IMR-90 (cell line): ENCODE data around the gene CRYZL1. TPM values are rescaled to one million over a fixed set of nuclear protein-coding genes. Genes with fewer than 3 reads are reported as not detected.

Experiments
- ATAC-seq: fragments of 200-7000 bp; cut with Tn5 transposase; 2 replicates; pipeline ENCODE4 v1.9.1; 2020; ENCODE audit warnings: low read depth, mild to moderate bottlenecking, moderate library complexity
- BruUV-seq: library from RNA; stranded (reverse); fragments of 400-500 nt; replicated peaks from 2 replicates; lab custom pipeline; 2021; lab: Mats Ljungman, UMichigan
- CTCF ChIA-PET: fragments of 300-600 bp; formaldehyde crosslinking; extraction: SDS; loops from one replicate; lab custom pipeline; 2021; ENCODE audit warnings: antibody characterized with exemption; lab: Yijun Ruan, JAX
- POLR2A ChIA-PET: fragments of 300-600 bp; sonication (Branson Sonifier 250); formaldehyde crosslinking; loops from one replicate; lab custom pipeline; 2022; ENCODE audit warnings: antibody characterized with exemption; ENCODE audit not compliant: unreplicated experiment; lab: Charles Lee
- DNase-seq: peaks from one replicate; pipeline ENCODE4 v3.0.0; 2013
- H2AFZ ChIP-seq: replicated peaks from 2 replicates; pipeline ENCODE3; 2013; ENCODE audit warnings: low read length, mild to moderate bottlenecking; ENCODE audit not compliant: poor library complexity
- H2AK5ac ChIP-seq: 2 replicates; pipeline ENCODE4 v1.6.1; 2013; ENCODE audit warnings: low read depth, low read length, inconsistent platforms
- H2AK9ac ChIP-seq: replicated peaks from 2 replicates; pipeline ENCODE3; 2013; ENCODE audit warnings: mild to moderate bottlenecking, low read depth, low read length, moderate library complexity; ENCODE audit not compliant: poor library complexity
- H2BK120ac ChIP-seq: 2 replicates; pipeline ENCODE4 v1.6.1; 2013; ENCODE audit warnings: low read depth, low read length, inconsistent platforms
- H2BK15ac ChIP-seq: 3 replicates; pipeline ENCODE4 v1.6.1; 2013; ENCODE audit warnings: low read depth, low read length, inconsistent platforms
- H2BK20ac ChIP-seq: 2 replicates; pipeline ENCODE4 v1.6.1; 2013; ENCODE audit warnings: low read depth, mild to moderate bottlenecking, inconsistent platforms, low read length, moderate library complexity
- H2BK5ac ChIP-seq: 2 replicates; pipeline ENCODE4 v1.6.1; 2013; ENCODE audit warnings: mild to moderate bottlenecking, low read depth, low read length, inconsistent platforms; ENCODE audit not compliant: poor library complexity, severe bottlenecking
- H3K14ac ChIP-seq: replicated peaks from 2 replicates; pipeline ENCODE4 v1.6.1; 2013; ENCODE audit warnings: low read depth, low read length, inconsistent platforms
- H3K18ac ChIP-seq: 2 replicates; pipeline ENCODE4 v1.6.1; 2013; ENCODE audit warnings: low read depth, low read length, control low read depth
- H3K23ac ChIP-seq: 2 replicates; pipeline ENCODE4 v1.6.1; 2013; ENCODE audit warnings: low read depth, low read length, inconsistent platforms
- H3K27ac ChIP-seq: 2 replicates; pipeline ENCODE4 v1.5.1; 2013; ENCODE audit warnings: mild to moderate bottlenecking, control low read depth, low read length; ENCODE audit not compliant: insufficient read depth
- H3K27me3 ChIP-seq: 2 replicates; pipeline ENCODE4 v1.6.1; 2013; ENCODE audit warnings: low read length; ENCODE audit not compliant: control insufficient read depth, insufficient read depth
- H3K36me3 ChIP-seq: 2 replicates; pipeline ENCODE4 v1.6.1; 2013; ENCODE audit warnings: low read length, mixed read lengths; ENCODE audit not compliant: control insufficient read depth, insufficient read depth
- H3K4ac ChIP-seq: 2 replicates; pipeline ENCODE4 v1.6.1; 2013; ENCODE audit warnings: low read depth, low read length, inconsistent platforms
- H3K4me1 ChIP-seq: 2 replicates; pipeline ENCODE4 v1.6.1; 2013; ENCODE audit warnings: low read length, mixed read lengths; ENCODE audit not compliant: control insufficient read depth, insufficient read depth
- H3K4me2 ChIP-seq: 2 replicates; pipeline ENCODE4 v1.6.1; 2013; ENCODE audit warnings: low read depth, mild to moderate bottlenecking, control low read depth, low read length, moderate library complexity
- H3K4me3 ChIP-seq: 2 replicates; pipeline ENCODE4 v1.5.1; 2013; ENCODE audit warnings: low read depth, mild to moderate bottlenecking, control low read depth, low read length, moderate library complexity; ENCODE audit not compliant: insufficient read depth
- H3K56ac ChIP-seq: 2 replicates; pipeline ENCODE4 v1.6.1; 2013; ENCODE audit warnings: low read length, inconsistent platforms; ENCODE audit not compliant: insufficient read depth; ENCODE audit errors: extremely low read depth
- H3K79me1 ChIP-seq, 2 experiments: 2 replicates each; pipeline ENCODE4 v1.6.1; 2013; ENCODE audit warnings: low read length in 2 of 2, inconsistent platforms in 1 of 2, low read depth in 1 of 2
- H3K9ac ChIP-seq: 2 replicates; pipeline ENCODE4 v1.6.1; 2013; ENCODE audit warnings: low read depth, low read length, control low read depth
- H3K9me1 ChIP-seq: 2 replicates; pipeline ENCODE4 v1.6.1; 2013; ENCODE audit warnings: low read length, inconsistent platforms; ENCODE audit not compliant: insufficient read depth
- H3K9me3 ChIP-seq: 2 replicates; pipeline ENCODE4 v1.6.1; 2013; ENCODE audit warnings: low read length; ENCODE audit not compliant: control insufficient read depth, insufficient read depth
- H4K20me1 ChIP-seq: 2 replicates; pipeline ENCODE4 v1.6.1; 2013; ENCODE audit warnings: low read length, inconsistent platforms; ENCODE audit not compliant: insufficient read depth
- H4K5ac ChIP-seq: 2 replicates; pipeline ENCODE4 v1.6.1; 2013; ENCODE audit warnings: mild to moderate bottlenecking, low read depth, low read length, control low read depth
- H4K8ac ChIP-seq, 2 experiments: 2 replicates each; pipeline ENCODE4 v1.6.1; 2013; ENCODE audit warnings: low read depth in 2 of 2, low read length in 2 of 2, control low read depth in 1 of 2, inconsistent platforms in 1 of 2
- H4K91ac ChIP-seq: 2 replicates; pipeline ENCODE4 v1.6.1; 2013; ENCODE audit warnings: low read depth, low read length, inconsistent platforms; ENCODE audit not compliant: insufficient read depth
- MAZ ChIP-seq: IDR thresholded peaks from 2 replicates; pipeline ENCODE4 v1.6.1; 2012; ENCODE audit warnings: low read depth, mild to moderate bottlenecking, low read length, improper control_type of control experiment, moderate library complexity, borderline replicate concordance
- MXI1 ChIP-seq: IDR thresholded peaks from 2 replicates; pipeline ENCODE4 v1.6.1; 2012; ENCODE audit warnings: low read depth, mild to moderate bottlenecking, low read length, moderate library complexity, borderline replicate concordance
- NFE2L2 ChIP-seq: fragments of 150-350 bp; IDR thresholded peaks from 2 replicates; pipeline ENCODE4 v1.6.1; 2016; ENCODE audit warnings: low read depth, mild to moderate bottlenecking, low read length
- RAD21 ChIP-seq: IDR thresholded peaks from 2 replicates; pipeline ENCODE4 v1.6.1; 2012; ENCODE audit warnings: low read length, improper control_type of control experiment
- WGBS, 2 experiments: methylation state at CpG; one replicate each; pipeline versions ENCODE4 v1.1.5 to v1.1.7; 2013; ENCODE audit warnings: missing lambda C conversion rate in 2 of 2; ENCODE audit not compliant: insufficient read length in 1 of 2; ENCODE audit errors: extremely low coverage in 2 of 2; 5-methylcytosine and 5-hydroxymethylcytosine counted together
- dilution Hi-C: fragments of 300-500 bp; cut with HindIII; formaldehyde crosslinking; loops from one replicate; pipeline ENCODE4 v1.14.3; 2018; ENCODE audit warnings: low sequenced_read_pairs; ENCODE audit not compliant: unreplicated experiment
- in situ Hi-C: fragments of 300-500 bp; cut with MboI; formaldehyde crosslinking; loops from 3 replicates; pipeline ENCODE4 v1.14.3; 2019; ENCODE audit warnings: low sequenced_read_pairs, inconsistent platforms, mixed read lengths
- intact Hi-C: fragments of 100-400 bp; cut with micrococcal nuclease; formaldehyde crosslinking; loops from 2 replicates; pipeline ENCODE4 v1.10.0; 2022
- polyA plus RNA-seq, 3 experiments: library from polyadenylated mRNA; depleted of rRNA; stranded (reverse); fragments of >200 nt; gene quantifications; 2 replicates each; pipeline ENCODE4 v1.2.3, GENCODE V29; 2012; ENCODE audit warnings: low replicate concordance in 1 of 3
- total RNA-seq: library from RNA; depleted of rRNA; stranded (reverse); fragments of >200 nt; gene quantifications from 2 replicates; pipeline ENCODE4 v1.2.3, GENCODE V29; 2012

CRYZL1 gene
- total and polyA plus RNA-seq, 2 of the 4 experiments (the other 2 are of a cell fraction) = 19.9 to 28.5 TPM

- no peak overlapping the region for H2AK9ac ChIP-seq
- TF ChIP-seq NFE2L2 = no peak
- no peak for TF ChIP-seq RAD21
- no peak for TF ChIP-seq MXI1
- no peak for TF ChIP-seq MAZ
- no peak overlapping the region for H4K8ac ChIP-seq
- WGBS, 2 experiments = 100% methylated on average over 1 of the region's 1 CpG; no CpG with 5 or more reads in 1 of the 2 experiments
- dilution Hi-C loops (no loop called here), in situ Hi-C loops (no loop called here), intact Hi-C loops (no loop called here)
- no peak overlapping the region for H2BK120ac ChIP-seq
- no peak overlapping the region for H3K4me2 ChIP-seq
- H2BK5ac ChIP-seq = no peak overlapping the region
- DNase-seq = no peak
- no peak overlapping the region for H3K14ac ChIP-seq
- H3K79me1 ChIP-seq = peaks cover 47 to 74% of the 10 kb centered on the region in 2 experiments
- no peaks in the 10 kb centered on the region for H3K27me3 ChIP-seq
- no peak overlapping the region for H3K4ac ChIP-seq
- no peak overlapping the region for H2BK20ac ChIP-seq
- ATAC-seq = no peak
- no peak overlapping the region for H3K56ac ChIP-seq
- BruUV-seq = no TSS peak
- no peaks in the 10 kb centered on the region for H3K9me3 ChIP-seq
- peaks cover 7% of the 10 kb centered on the region for H3K4me1 ChIP-seq
- H3K18ac ChIP-seq = no peak overlapping the region
- no peak overlapping the region for H3K23ac ChIP-seq
- H3K36me3 ChIP-seq = no peaks in the 10 kb centered on the region; the same call in 1 of the 2 replicates
- ChIA-PET CTCF (no interaction called here), POLR2A (no interaction called here)
- no peak overlapping the region for H2BK15ac ChIP-seq
- H3K4me3 ChIP-seq = no peak overlapping the region
- H3K9ac ChIP-seq = no peak overlapping the region
- H3K27ac ChIP-seq = no peak overlapping the region
- H4K5ac ChIP-seq = no peak overlapping the region
- no peak overlapping the region for H2AK5ac ChIP-seq
- H3K9me1 ChIP-seq = peaks cover 11% of the 10 kb centered on the region; the same call in 1 of the 2 replicates
- H4K20me1 ChIP-seq = peaks cover 11% of the 10 kb centered on the region; the same call in 1 of the 2 replicates
- H2AFZ ChIP-seq = no peak overlapping the region
- H4K91ac ChIP-seq = no peak overlapping the region
These were observed 18.9 kb upstream of the CRYZL1 start for GRCh38 chr21:33660406-33660805.
